HCT116 (cell line): ENCODE results near the gene KNSTRN. TPM values are rescaled to one million over a fixed set of nuclear protein-coding genes. Genes with fewer than 3 reads are reported as not detected.

ENCODE experiments used
- ATAC-seq: fragments of 200-7000 bp; cut with Tn5 transposase; 2 replicates; pipeline ENCODE4 v1.9.1; 2020; ENCODE audit warnings: mild to moderate bottlenecking, moderate library complexity
- BruUV-seq: library from RNA; stranded (reverse); fragments of 400-500 nt; replicated peaks from 2 replicates; lab custom pipeline; 2021; lab: Mats Ljungman, UMichigan
- CTCF ChIA-PET: fragments of 300-600 bp; sonication (Branson Sonifier 250); formaldehyde crosslinking; loops from one replicate; lab custom pipeline; 2021; ENCODE audit warnings: antibody characterized with exemption; lab: Charles Lee
- POLR2A ChIA-PET: fragments of 300-600, 350-600 bp; sonication (Branson Sonifier 250); formaldehyde crosslinking; loops from one replicate; lab custom pipeline; 2021; ENCODE audit warnings: antibody characterized with exemption; lab: Charles Lee
- RAD21 ChIA-PET, 2 experiments: fragments of 300-600 bp; sonication (Branson Sonifier 250); formaldehyde crosslinking; loops; one replicate each; lab custom pipeline; 2023; ENCODE audit warnings: low total read pairs in 2 of 2; ENCODE audit not compliant: uncharacterized antibody in 2 of 2, unreplicated experiment in 2 of 2, low non-redundant PET in 1 of 2; lab: Charles Lee
- DNase-seq: peaks from one replicate; pipeline ENCODE4 v3.0.0-alpha.2; 2010; ENCODE audit warnings: low read depth, low spot score
- H2AFZ ChIP-seq: fragments of 200-600 bp; shearing (Covaris generic), sonication (generic); 2 replicates; pipeline ENCODE4 v1.6.1; 2017; ENCODE audit warnings: low read depth, mixed run types, mixed read lengths, antibody characterized with exemption, low read length; ENCODE audit not compliant: poor library complexity, severe bottlenecking
- H3K27ac ChIP-seq: 2 replicates; pipeline ENCODE4 v1.5.1; 2012; ENCODE audit warnings: low read depth, low read length
- H3K27me3 ChIP-seq: fragments of 200-600 bp; sonication (generic); 2 replicates; pipeline ENCODE4 v1.6.1; 2016; ENCODE audit warnings: mixed run types, low read length, mixed read lengths; ENCODE audit not compliant: insufficient read depth
- H3K36me3 ChIP-seq, 2 experiments: fragments of 200-500 bp in 1 of 2; fragments of 200-600 bp in 1 of 2; sonication (Bioruptor generic) in 1 of 2; sonication (generic) in 1 of 2; 2 replicates each; pipeline versions ENCODE4 v1.5.1 to v1.6.1; 2014 to 2016; ENCODE audit warnings: low read length in 2 of 2, inconsistent platforms in 1 of 2, mixed read lengths in 1 of 2, mixed run types in 1 of 2; ENCODE audit not compliant: insufficient read depth in 2 of 2, control insufficient read depth in 1 of 2
- H3K4me1 ChIP-seq, 2 experiments: fragments of 200-600 bp in 1 of 2; sonication (generic) in 1 of 2; 2 replicates each; pipeline versions ENCODE4 v1.5.1 to v1.6.1; 2012 to 2017; ENCODE audit warnings: low read length in 2 of 2, inconsistent platforms in 1 of 2, mild to moderate bottlenecking in 1 of 2, mixed read lengths in 1 of 2, mixed run types in 1 of 2, moderate library complexity in 1 of 2; ENCODE audit not compliant: insufficient read depth in 2 of 2, control insufficient read depth in 1 of 2
- H3K4me2 ChIP-seq: fragments of 200-600 bp; sonication (generic); 2 replicates; pipeline ENCODE4 v1.6.1; 2017; ENCODE audit warnings: mixed run types, low read length, mixed read lengths
- H3K4me3 ChIP-seq, 2 experiments: fragments of 200-600 bp in 1 of 2; sonication (generic) in 1 of 2; replicated peaks in 1 of 2; 2 replicates each; pipeline ENCODE4 v1.5.1; 2011 to 2016; ENCODE audit warnings: low read length in 2 of 2, control low read depth in 1 of 2, low read depth in 1 of 2, mild to moderate bottlenecking in 1 of 2, mixed read lengths in 1 of 2, mixed run types in 1 of 2
- H3K79me2 ChIP-seq: fragments of 200-600 bp; sonication (generic); 2 replicates; pipeline ENCODE4 v1.6.1; 2017; ENCODE audit warnings: mild to moderate bottlenecking, mixed run types, low read length, moderate library complexity, mixed read lengths; ENCODE audit not compliant: insufficient read depth
- H3K9ac ChIP-seq: fragments of 200-600 bp; sonication (generic); 2 replicates; pipeline ENCODE4 v1.6.1; 2016; ENCODE audit warnings: low read length, mixed read lengths
- H3K9me2 ChIP-seq: fragments of 200-600 bp; sonication (generic), shearing (Covaris generic); 2 replicates; pipeline ENCODE4 v1.6.1; 2017; ENCODE audit warnings: mixed run types, mild to moderate bottlenecking, moderate library complexity; ENCODE audit not compliant: insufficient read depth
- H3K9me3 ChIP-seq, 2 experiments: fragments of 200-500 bp in 1 of 2; fragments of 200-600 bp in 1 of 2; sonication (Bioruptor generic) in 1 of 2; sonication (generic) in 1 of 2; 2 replicates each; pipeline ENCODE4 v1.6.1; 2014 to 2017; ENCODE audit warnings: low read length in 2 of 2, mixed read lengths in 2 of 2, inconsistent platforms in 1 of 2, low read depth in 1 of 2, mild to moderate bottlenecking in 1 of 2, mixed run types in 1 of 2, moderate library complexity in 1 of 2; ENCODE audit not compliant: control insufficient read depth in 1 of 2, insufficient read depth in 1 of 2
- H4K20me1 ChIP-seq: fragments of 200-600 bp; sonication (generic), shearing (Covaris generic); 2 replicates; pipeline ENCODE4 v1.6.1; 2017; ENCODE audit warnings: mixed run types, mild to moderate bottlenecking, moderate library complexity; ENCODE audit not compliant: insufficient read depth
- CBX3 ChIP-seq: IDR thresholded peaks from 2 replicates; pipeline ENCODE4 v1.6.1; 2012; ENCODE audit warnings: low read depth
- EZH2phosphoT487 ChIP-seq: fragments of 200-600 bp; IDR thresholded peaks from 2 replicates; pipeline ENCODE4 v1.6.1; 2018; ENCODE audit warnings: antibody characterized with exemption, borderline replicate concordance
- RAD21 ChIP-seq: IDR thresholded peaks from 2 replicates; pipeline ENCODE4 v1.6.1; 2012; ENCODE audit warnings: low read depth, mild to moderate bottlenecking
- REST ChIP-seq: IDR thresholded peaks from 2 replicates; pipeline ENCODE4 v1.6.1; 2012; ENCODE audit warnings: low read depth
- intact Hi-C: fragments of 100-400 bp; cut with micrococcal nuclease; formaldehyde crosslinking; loops from 2 replicates; pipeline ENCODE4 v1.10.0; 2022
- total RNA-seq: library from RNA; stranded (reverse); gene quantifications from one replicate; pipeline ENCODE4 v1.2.1, GENCODE V29; 2021; ENCODE audit not compliant: unreplicated experiment
- TF ChIP-seq, protein P1 (sequence below), 3 experiments: fragments of 200-600 bp in 1 of 3; sonication (generic) in 1 of 3; IDR thresholded peaks in 2 of 3; conservative IDR thresholded peaks in 1 of 3; 2 replicates each; pipeline ENCODE4 v1.5.1; 2012 to 2017; ENCODE audit warnings: low read depth in 2 of 3, low read length in 2 of 3, antibody characterized with exemption in 1 of 3, borderline replicate concordance in 1 of 3, control low read depth in 1 of 3, mild to moderate bottlenecking in 1 of 3, mixed read lengths in 1 of 3, mixed run types in 1 of 3, moderate library complexity in 1 of 3; ENCODE audit not compliant: insufficient read depth in 1 of 3

The KNSTRN gene
- total RNA-seq, 1 experiment from 2014 or later = 84.1 TPM

DNA sequence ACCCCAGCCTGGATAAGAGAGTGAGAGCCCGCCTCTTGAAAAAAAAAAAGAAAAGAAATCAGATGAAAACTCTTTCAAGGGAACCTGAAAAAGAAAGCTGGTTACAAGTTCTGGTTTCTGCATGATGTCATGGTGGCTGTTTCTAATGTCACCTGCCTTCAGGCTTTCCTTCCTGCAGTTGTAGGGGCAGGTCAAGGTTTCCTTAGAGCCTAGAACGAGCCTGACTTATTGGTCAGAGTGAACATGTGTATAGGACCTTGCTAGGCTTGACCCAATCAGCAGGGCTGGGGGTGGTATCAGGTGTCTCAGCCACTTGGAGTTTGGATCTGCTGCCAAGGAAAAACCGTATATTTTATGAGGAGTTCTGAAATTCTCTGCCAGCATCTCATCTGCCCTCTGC lies 26.8 kb downstream of the KNSTRN start:
- H3K9me3 ChIP-seq = no peaks in the 10 kb centered on the region
- no peak for TF ChIP-seq REST
- TF ChIP-seq CBX3 = no peak
- TF ChIP-seq RAD21 = no peak
- no peak for TF ChIP-seq EZH2phosphoT487
- no peak overlapping the region for H3K27ac ChIP-seq
- ChIA-PET CTCF (no interaction called here), POLR2A (no interaction called here), RAD21 (no interaction called here)
- ATAC-seq (no peak), DNase-seq (no peak)
- intact Hi-C loops = no loop called here
- H3K4me3 ChIP-seq = no peak overlapping the region
- no peak overlapping the region for H3K9ac ChIP-seq
- H3K36me3 ChIP-seq = peaks cover 33 to 37% of the 10 kb centered on the region in 2 experiments
- H3K9me2 ChIP-seq = no peaks in the 10 kb centered on the region
- no peaks in the 10 kb centered on the region for H3K27me3 ChIP-seq
- no peak overlapping the region for H3K4me2 ChIP-seq
- no peak overlapping the region for H2AFZ ChIP-seq
- H4K20me1 ChIP-seq = no peaks in the 10 kb centered on the region
- H3K79me2 ChIP-seq = peaks cover 27% of the 10 kb centered on the region
- BruUV-seq = no TSS peak
- H3K4me1 ChIP-seq = peaks cover 4 to 16% of the 10 kb centered on the region in 2 experiments; a peak in 3 of 4 replicates

- RAD21 ChIA-PET = no interaction called here
- TF ChIP-seq, protein P1, sequence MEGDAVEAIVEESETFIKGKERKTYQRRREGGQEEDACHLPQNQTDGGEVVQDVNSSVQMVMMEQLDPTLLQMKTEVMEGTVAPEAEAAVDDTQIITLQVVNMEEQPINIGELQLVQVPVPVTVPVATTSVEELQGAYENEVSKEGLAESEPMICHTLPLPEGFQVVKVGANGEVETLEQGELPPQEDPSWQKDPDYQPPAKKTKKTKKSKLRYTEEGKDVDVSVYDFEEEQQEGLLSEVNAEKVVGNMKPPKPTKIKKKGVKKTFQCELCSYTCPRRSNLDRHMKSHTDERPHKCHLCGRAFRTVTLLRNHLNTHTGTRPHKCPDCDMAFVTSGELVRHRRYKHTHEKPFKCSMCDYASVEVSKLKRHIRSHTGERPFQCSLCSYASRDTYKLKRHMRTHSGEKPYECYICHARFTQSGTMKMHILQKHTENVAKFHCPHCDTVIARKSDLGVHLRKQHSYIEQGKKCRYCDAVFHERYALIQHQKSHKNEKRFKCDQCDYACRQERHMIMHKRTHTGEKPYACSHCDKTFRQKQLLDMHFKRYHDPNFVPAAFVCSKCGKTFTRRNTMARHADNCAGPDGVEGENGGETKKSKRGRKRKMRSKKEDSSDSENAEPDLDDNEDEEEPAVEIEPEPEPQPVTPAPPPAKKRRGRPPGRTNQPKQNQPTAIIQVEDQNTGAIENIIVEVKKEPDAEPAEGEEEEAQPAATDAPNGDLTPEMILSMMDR (IDR thresholded peaks at IDR 0.05 in 2 of 3, conservative IDR thresholded peaks at IDR 0.05 in 1 of 3; ENCODE audit: borderline replicate concordance in 1 of 3, insufficient read depth in 1 of 3, low read depth in 2 of 3, low read length in 2 of 3) = no peak
- TF ChIP-seq, all 23 proteins: peak for 0
- intact Hi-C loops = no loop called here
- no peak overlapping the region for H3K4me2 ChIP-seq
- no peaks in the 10 kb centered on the region for H3K9me3 ChIP-seq
- peaks cover 27% of the 10 kb centered on the region for H3K79me2 ChIP-seq
- H2AFZ ChIP-seq = no peak overlapping the region
- ATAC-seq (no peak), DNase-seq (no peak)
- H3K27ac ChIP-seq = no peak overlapping the region
- no TSS peak for BruUV-seq
- no peaks in the 10 kb centered on the region for H3K27me3 ChIP-seq
- ChIA-PET CTCF (no interaction called here), POLR2A (no interaction called here)
- no peaks in the 10 kb centered on the region for H4K20me1 ChIP-seq
- H3K9me2 ChIP-seq = no peaks in the 10 kb centered on the region
- peaks cover 0 to 7% of the 10 kb centered on the region in 2 experiments; a peak in 2 of 4 replicates for H3K4me1 ChIP-seq
- peaks cover 42 to 48% of the 10 kb centered on the region in 2 experiments for H3K36me3 ChIP-seq
- no peak overlapping the region for H3K9ac ChIP-seq
- no peak overlapping the region for H3K4me3 ChIP-seq
These were observed 28.0 kb downstream of the KNSTRN start for GRCh38 chr15:40410476-40410875.
